NCI-H510A (cell line): ENCODE measurements around the gene OOSP4B.
"Not testable (repeated sequence)": the region's sequence is repeated elsewhere in the genome, so short reads cannot be mapped to it uniquely, and the experiment has no call there.

ENCODE experiments used
- DNase-seq: peaks from one replicate; lab custom pipeline; 2025; lab: John Stamatoyannopoulos, UW

The OOSP4B gene

DNA sequence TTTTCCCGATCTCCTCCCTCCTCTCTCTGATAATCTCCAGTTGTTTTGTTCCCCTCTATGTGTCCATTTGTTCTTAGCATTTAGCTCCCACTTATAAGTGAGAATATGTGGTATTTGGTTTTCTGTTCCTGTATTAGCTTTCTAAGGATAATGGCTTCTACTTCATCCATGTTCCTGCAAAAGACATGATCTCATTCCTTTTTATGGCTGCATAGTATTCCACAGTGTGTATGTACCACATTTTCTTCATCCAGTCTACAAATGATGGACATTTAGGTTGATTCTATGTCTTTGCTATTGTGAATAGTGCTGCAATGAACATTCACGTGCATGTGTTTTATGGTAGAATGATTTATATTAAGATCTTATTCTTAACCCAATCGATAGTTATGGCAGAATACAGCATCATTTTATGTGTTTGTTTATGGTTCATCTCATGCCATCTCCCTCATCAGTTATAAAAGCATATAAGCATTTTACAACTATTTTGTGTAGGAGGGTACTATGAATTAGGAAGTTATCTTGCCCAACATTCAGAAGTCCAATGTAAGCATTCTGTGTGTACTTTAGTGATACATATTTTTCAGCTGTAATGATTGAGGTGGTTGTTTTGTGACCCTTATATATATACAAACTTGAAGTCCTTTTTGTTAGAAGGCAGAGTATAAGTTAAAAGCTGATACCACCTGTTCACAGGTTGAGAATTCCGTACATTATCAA is 42.7 kb downstream of the OOSP4B start:
- DNase-seq: no peak

DNA sequence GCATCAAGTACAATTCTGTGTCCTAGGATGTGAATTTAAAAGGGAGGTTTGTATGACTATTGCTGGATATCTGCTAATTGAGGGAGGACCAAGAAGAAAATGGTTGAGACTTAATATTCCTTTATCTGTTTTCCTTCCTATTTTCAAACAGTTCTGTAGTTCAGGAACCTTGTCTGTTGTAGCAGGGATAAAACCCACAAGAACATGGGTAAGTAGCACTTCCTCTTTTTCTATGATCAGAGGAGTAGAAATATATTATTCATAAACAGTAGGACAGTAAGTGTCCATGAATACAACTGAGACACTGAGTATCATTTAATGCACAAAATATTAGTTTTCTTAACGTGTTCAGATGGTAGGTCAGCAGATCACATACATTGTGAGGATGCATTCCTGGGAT is 47.1 kb downstream of the OOSP4B start:
- no peak for DNase-seq

DNA sequence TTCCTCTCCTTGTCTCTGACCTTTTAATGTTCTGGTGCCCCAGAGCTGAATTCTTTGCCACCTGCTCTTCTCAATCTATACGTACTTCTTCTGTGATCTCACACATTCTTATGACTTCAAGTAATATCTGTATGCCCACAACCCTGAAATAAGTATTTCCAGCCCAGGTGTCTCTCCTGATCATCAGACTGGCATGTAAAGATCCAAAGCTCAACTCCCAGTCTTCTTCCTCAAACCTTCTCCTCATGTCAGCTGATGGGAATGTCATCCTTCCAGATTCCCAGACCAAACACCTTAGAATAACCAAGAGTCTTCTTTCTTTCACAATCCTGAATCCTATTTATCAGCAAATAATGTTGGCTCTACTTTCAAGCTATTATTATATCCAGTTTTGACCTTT is 48.8 kb downstream of the OOSP4B start:
- DNase-seq: no peak

- DNase-seq: no peak
These were observed 52.5 kb downstream of the OOSP4B start for GRCh38 chr11:60069450-60069849.

DNA sequence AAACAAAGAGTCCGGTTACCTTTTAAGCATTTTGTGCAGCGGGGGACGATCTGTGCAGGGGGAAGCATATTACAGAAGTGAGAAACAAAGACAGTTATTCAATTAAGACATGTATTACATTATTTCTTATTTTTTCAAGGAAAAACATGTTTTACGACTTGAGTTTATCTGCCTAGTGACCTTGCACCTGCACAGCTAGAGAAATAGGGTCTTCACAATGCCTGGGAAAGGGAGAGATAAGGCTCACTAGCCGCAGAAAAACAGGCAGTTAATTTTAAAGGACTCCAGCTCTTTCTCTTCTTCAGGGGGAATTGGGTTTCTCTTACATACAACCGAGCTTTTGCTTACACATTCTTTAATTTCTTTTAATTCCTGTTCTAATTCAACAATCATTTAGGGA is 54.7 kb downstream of the OOSP4B start:
- not testable (repeated sequence) for DNase-seq

GRCh38 chr11:60077216-60077817 is 60.3 kb downstream of the OOSP4B start:
- no peak for DNase-seq

- no peak for DNase-seq
These were observed 61.0 kb downstream of the OOSP4B start for GRCh38 chr11:60077981-60078380.

DNA sequence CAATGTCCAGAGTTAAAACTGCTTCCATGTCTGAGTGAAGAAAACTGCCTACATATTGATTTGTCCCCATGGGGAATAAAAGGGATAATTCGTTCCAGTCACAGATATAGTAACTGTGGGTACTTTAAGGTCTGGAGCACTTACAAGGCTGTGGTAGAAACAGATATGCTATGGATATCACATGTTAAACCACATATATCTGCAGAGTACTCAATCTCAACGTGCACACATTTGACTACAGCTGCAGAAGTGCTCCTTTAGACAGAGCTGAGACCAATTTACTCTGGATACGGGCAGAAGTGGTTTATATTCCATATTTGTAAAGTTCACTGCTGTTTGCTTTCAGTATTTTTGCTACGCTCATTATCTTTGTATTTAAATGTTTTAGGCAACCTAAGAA is 61.8 kb downstream of the OOSP4B start:
- DNase-seq: no peak

DNA sequence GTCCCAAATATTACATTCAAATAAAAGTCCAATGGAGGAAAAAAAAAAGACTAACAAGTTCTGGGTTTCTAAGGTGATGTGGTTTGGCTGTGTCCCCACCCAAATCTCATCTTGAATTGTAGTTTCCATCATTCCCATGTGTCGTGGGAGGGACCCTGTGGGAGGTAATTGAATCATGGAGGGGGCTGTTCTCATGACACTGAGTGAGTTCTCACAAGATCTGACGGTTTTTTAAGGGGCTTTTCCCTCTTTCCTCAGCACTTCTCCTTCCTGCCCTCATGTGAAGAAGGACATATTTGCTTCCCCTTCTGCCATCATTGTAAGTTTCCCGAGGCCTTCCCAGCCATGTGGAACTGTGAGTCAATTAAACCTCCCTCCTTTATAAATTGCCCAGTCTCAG is 63.6 kb downstream of the OOSP4B start:
- DNase-seq: no peak
